ENCODE measurements around the gene GRIK2. TPM values are rescaled to one million over a fixed set of nuclear protein-coding genes. Genes with fewer than 3 reads are reported as not detected.

Gene GRIK2
- total RNA-seq, 4 donors from 2014 or later = 0.30 to 4.1 (median 1.3) TPM

- TF ChIP-seq EP300 (IDR thresholded peaks at IDR 0.05) (no peak), POLR2AphosphoS5 (IDR thresholded peaks at IDR 0.05) (no peak), POLR2A (IDR thresholded peaks at IDR 0.05) (no peak), CTCF (IDR thresholded peaks at IDR 0.05) (no peak)
- whole genome bisulfite sequencing = 37% methylated on average over 2 of the region's 2 CpGs
- H3K27me3 ChIP-seq = no peaks in the 10 kb centered on the region
- H3K4me3 ChIP-seq = no peak overlapping the region
- DNase-seq (ENCODE audit: low spot score in 2 of 2) = no peak
- no peaks in the 10 kb centered on the region for H3K9me3 ChIP-seq
- H3K36me3 ChIP-seq = no peaks in the 10 kb centered on the region
- H3K27ac ChIP-seq = no peak overlapping the region
- H3K4me1 ChIP-seq = no peaks in the 10 kb centered on the region
Observed at GRCh38 chr6:101832371-101832770, 438.9 kb downstream of the GRIK2 start.

- Histone ChIP-seq H3K36me3 (no peaks in the 10 kb centered on the region), H3K27me3 (no peaks in the 10 kb centered on the region), H3K27ac (no peak overlapping the region), H3K4me3 (no peak overlapping the region), H3K4me1 (no peaks in the 10 kb centered on the region), H3K9me3 (no peaks in the 10 kb centered on the region)
- TF ChIP-seq EP300 (IDR thresholded peaks at IDR 0.05) (no peak), POLR2AphosphoS5 (IDR thresholded peaks at IDR 0.05) (no peak), CTCF (IDR thresholded peaks at IDR 0.05) (no peak), POLR2A (IDR thresholded peaks at IDR 0.05) (no peak)
- 92% methylated on average over 1 of the region's 1 CpG for WGBS
- DNase-seq (ENCODE audit: low spot score in 2 of 2) = no peak
Observed at GRCh38 chr6:101840100-101840499, 446.6 kb downstream of the GRIK2 start.

GRCh38 chr6:101845172-101845571 is 451.7 kb downstream of the GRIK2 start:
- Histone ChIP-seq H3K27me3 (no peaks in the 10 kb centered on the region), H3K9me3 (no peaks in the 10 kb centered on the region), H3K4me3 (no peak overlapping the region), H3K4me1 (no peaks in the 10 kb centered on the region), H3K36me3 (no peaks in the 10 kb centered on the region), H3K27ac (no peak overlapping the region)
- no peak for TF ChIP-seq EP300 (IDR thresholded peaks at IDR 0.05)
- no peak for TF ChIP-seq CTCF (IDR thresholded peaks at IDR 0.05)
- TF ChIP-seq POLR2A (IDR thresholded peaks at IDR 0.05) = no peak
- DNase-seq (ENCODE audit: low spot score in 2 of 2) = no peak
- WGBS = 51% methylated on average over 2 of the region's 2 CpGs

GRCh38 chr6:101845621-101846020 is 452.1 kb downstream of the GRIK2 start:
- H3K4me1 ChIP-seq = no peaks in the 10 kb centered on the region
- H3K27me3 ChIP-seq = no peaks in the 10 kb centered on the region
- H3K27ac ChIP-seq = no peak overlapping the region
- WGBS = 79% methylated on average over 1 of the region's 1 CpG
- DNase-seq (ENCODE audit: low spot score in 2 of 2) = no peak
- H3K4me3 ChIP-seq = no peak overlapping the region
- H3K36me3 ChIP-seq = no peaks in the 10 kb centered on the region
- H3K9me3 ChIP-seq = no peaks in the 10 kb centered on the region
- TF ChIP-seq POLR2AphosphoS5 (IDR thresholded peaks at IDR 0.05) (no peak), POLR2A (IDR thresholded peaks at IDR 0.05) (no peak), CTCF (IDR thresholded peaks at IDR 0.05) (no peak)

GRCh38 chr6:101847690-101848089 is 454.2 kb downstream of the GRIK2 start:
- H3K9me3 ChIP-seq = no peaks in the 10 kb centered on the region
- no peak overlapping the region for H3K4me3 ChIP-seq
- no peak for DNase-seq (ENCODE audit: low spot score in 2 of 2)
- WGBS = 47% methylated on average over 3 of the region's 3 CpGs
- H3K27ac ChIP-seq = no peak overlapping the region
- no peaks in the 10 kb centered on the region for H3K36me3 ChIP-seq
- no peaks in the 10 kb centered on the region for H3K27me3 ChIP-seq
- no peaks in the 10 kb centered on the region for H3K4me1 ChIP-seq
- TF ChIP-seq POLR2AphosphoS5 (IDR thresholded peaks at IDR 0.05) = no peak
- no peak for TF ChIP-seq POLR2A (IDR thresholded peaks at IDR 0.05)
- TF ChIP-seq CTCF (IDR thresholded peaks at IDR 0.05) = no peak
- no peak for TF ChIP-seq EP300 (IDR thresholded peaks at IDR 0.05)

All from suprapubic skin (tissue), 4 donors.